ENCODE results near the gene GPC2.
A peak's percentile ranks its signal among the peaks of the same experiment; 100 is the strongest.

Gene GPC2

GRCh38 chr7:100157069-100157333, 20.2 kb downstream of the GPC2 start:
- Histone ChIP-seq H3K36me3 (ENCODE audit: control insufficient read depth, insufficient read depth, low read length) (peaks cover 47% of the 10 kb centered on the region), H3K9me3 (ENCODE audit: control insufficient read depth, insufficient read depth, low read depth, low read length) (no peaks in the 10 kb centered on the region), H3K4me1 (ENCODE audit: control insufficient read depth, insufficient read depth, low read length) (peaks cover 38% of the 10 kb centered on the region), H3K27me3 (ENCODE audit: control insufficient read depth, insufficient read depth, low read length) (no peaks in the 10 kb centered on the region), H3K27ac (ENCODE audit: low read depth, low read length) (peak overlapping the region; percentile 35; the same call in 1 of the 2 replicates), H3K9ac (ENCODE audit: low read length) (peak overlapping the region; percentile 35), H3K4me3 (ENCODE audit: low read depth, low read length) (peak overlapping the region; percentile 88)

- Histone ChIP-seq H3K4me3 (ENCODE audit: low read depth, low read length) (peak overlapping the region; percentile 88; the same call in 1 of the 2 replicates), H3K4me1 (ENCODE audit: control insufficient read depth, insufficient read depth, low read length) (peaks cover 38% of the 10 kb centered on the region), H3K9ac (ENCODE audit: low read length) (peak overlapping the region; percentile 35), H3K36me3 (ENCODE audit: control insufficient read depth, insufficient read depth, low read length) (peaks cover 52% of the 10 kb centered on the region), H3K27me3 (ENCODE audit: control insufficient read depth, insufficient read depth, low read length) (no peaks in the 10 kb centered on the region), H3K27ac (ENCODE audit: low read depth, low read length) (peak overlapping the region; percentile 35; the same call in 1 of the 2 replicates), H3K9me3 (ENCODE audit: control insufficient read depth, insufficient read depth, low read depth, low read length) (no peaks in the 10 kb centered on the region)
Observed at GRCh38 chr7:100156331-100157068, 20.7 kb downstream of the GPC2 start.

- Histone ChIP-seq H3K36me3 (ENCODE audit: control insufficient read depth, insufficient read depth, low read length) (peaks cover 52% of the 10 kb centered on the region), H3K4me3 (ENCODE audit: low read depth, low read length) (no peak overlapping the region), H3K27ac (ENCODE audit: low read depth, low read length) (no peak overlapping the region), H3K27me3 (ENCODE audit: control insufficient read depth, insufficient read depth, low read length) (no peaks in the 10 kb centered on the region), H3K9ac (ENCODE audit: low read length) (no peak overlapping the region), H3K9me3 (ENCODE audit: control insufficient read depth, insufficient read depth, low read depth, low read length) (no peaks in the 10 kb centered on the region), H3K4me1 (ENCODE audit: control insufficient read depth, insufficient read depth, low read length) (peaks cover 38% of the 10 kb centered on the region)
Observed at GRCh38 chr7:100155553-100156317, 21.4 kb downstream of the GPC2 start.

- H3K4me3 ChIP-seq (ENCODE audit: low read depth, low read length): no peak overlapping the region
- no peak overlapping the region for H3K9ac ChIP-seq (ENCODE audit: low read length)
- peaks cover 42% of the 10 kb centered on the region for H3K4me1 ChIP-seq (ENCODE audit: control insufficient read depth, insufficient read depth, low read length)
- H3K27me3 ChIP-seq (ENCODE audit: control insufficient read depth, insufficient read depth, low read length): no peaks in the 10 kb centered on the region
- no peak overlapping the region for H3K27ac ChIP-seq (ENCODE audit: low read depth, low read length)
- peaks cover 52% of the 10 kb centered on the region for H3K36me3 ChIP-seq (ENCODE audit: control insufficient read depth, insufficient read depth, low read length)
- H3K9me3 ChIP-seq (ENCODE audit: control insufficient read depth, insufficient read depth, low read depth, low read length): no peaks in the 10 kb centered on the region
Observed at GRCh38 chr7:100154651-100155491, 22.3 kb downstream of the GPC2 start.

GRCh38 chr7:100153708-100154535, 23.3 kb downstream of the GPC2 start:
- Histone ChIP-seq H3K4me1 (ENCODE audit: control insufficient read depth, insufficient read depth, low read length) (peaks cover 40% of the 10 kb centered on the region), H3K27me3 (ENCODE audit: control insufficient read depth, insufficient read depth, low read length) (no peaks in the 10 kb centered on the region), H3K4me3 (ENCODE audit: low read depth, low read length) (no peak overlapping the region), H3K9me3 (ENCODE audit: control insufficient read depth, insufficient read depth, low read depth, low read length) (no peaks in the 10 kb centered on the region), H3K36me3 (ENCODE audit: control insufficient read depth, insufficient read depth, low read length) (peaks cover 52% of the 10 kb centered on the region), H3K27ac (ENCODE audit: low read depth, low read length) (no peak overlapping the region), H3K9ac (ENCODE audit: low read length) (peak overlapping the region; percentile 34)

GRCh38 chr7:100152937-100153666, 24.1 kb downstream of the GPC2 start:
- no peak overlapping the region for H3K9ac ChIP-seq (ENCODE audit: low read length)
- no peak overlapping the region for H3K4me3 ChIP-seq (ENCODE audit: low read depth, low read length)
- peaks cover 42% of the 10 kb centered on the region for H3K4me1 ChIP-seq (ENCODE audit: control insufficient read depth, insufficient read depth, low read length)
- H3K36me3 ChIP-seq (ENCODE audit: control insufficient read depth, insufficient read depth, low read length): peaks cover 52% of the 10 kb centered on the region
- no peaks in the 10 kb centered on the region for H3K27me3 ChIP-seq (ENCODE audit: control insufficient read depth, insufficient read depth, low read length)
- H3K27ac ChIP-seq (ENCODE audit: low read depth, low read length): no peak overlapping the region
- no peaks in the 10 kb centered on the region for H3K9me3 ChIP-seq (ENCODE audit: control insufficient read depth, insufficient read depth, low read depth, low read length)

- no peaks in the 10 kb centered on the region for H3K27me3 ChIP-seq (ENCODE audit: control insufficient read depth, insufficient read depth, low read length)
- H3K4me1 ChIP-seq (ENCODE audit: control insufficient read depth, insufficient read depth, low read length): peaks cover 38% of the 10 kb centered on the region
- no peak overlapping the region for H3K9ac ChIP-seq (ENCODE audit: low read length)
- peaks cover 52% of the 10 kb centered on the region for H3K36me3 ChIP-seq (ENCODE audit: control insufficient read depth, insufficient read depth, low read length)
- no peak overlapping the region for H3K4me3 ChIP-seq (ENCODE audit: low read depth, low read length)
- no peaks in the 10 kb centered on the region for H3K9me3 ChIP-seq (ENCODE audit: control insufficient read depth, insufficient read depth, low read depth, low read length)
- H3K27ac ChIP-seq (ENCODE audit: low read depth, low read length): no peak overlapping the region
Observed at GRCh38 chr7:100152404-100152803, 24.8 kb downstream of the GPC2 start.

GRCh38 chr7:100148559-100149328, 28.4 kb downstream of the GPC2 start, which contains the start of gene LAMTOR4:
Gene LAMTOR4, plus strand, starts transcription at chr7:100148918. Its CDS starts 55 bp downstream, at chr7:100148973.
- Histone ChIP-seq H3K4me3 (ENCODE audit: low read depth, low read length) (peak within 1 kb of the TSS; percentile 97), H3K27me3 (ENCODE audit: control insufficient read depth, insufficient read depth, low read length) (no peaks in the 10 kb centered on the region), H3K9ac (ENCODE audit: low read length) (peak within 1 kb of the TSS; percentile 89), H3K9me3 (ENCODE audit: control insufficient read depth, insufficient read depth, low read depth, low read length) (no peaks in the 10 kb centered on the region), H3K4me1 (ENCODE audit: control insufficient read depth, insufficient read depth, low read length) (peaks cover 12% of the 10 kb centered on the region; the same call in 1 of the 2 replicates), H3K27ac (ENCODE audit: low read depth, low read length) (peak within 1 kb of the TSS; percentile 65; the same call in 1 of the 2 replicates), H3K36me3 (ENCODE audit: control insufficient read depth, insufficient read depth, low read length) (peaks cover 20% of the 10 kb centered on the region)

- Histone ChIP-seq H3K36me3 (ENCODE audit: control insufficient read depth, insufficient read depth, low read length) (peaks cover 14% of the 10 kb centered on the region), H3K9ac (ENCODE audit: low read length) (peak overlapping the region; percentile 43), H3K9me3 (ENCODE audit: control insufficient read depth, insufficient read depth, low read depth, low read length) (no peaks in the 10 kb centered on the region), H3K4me3 (ENCODE audit: low read depth, low read length) (peak overlapping the region; percentile 51), H3K4me1 (ENCODE audit: control insufficient read depth, insufficient read depth, low read length) (peaks cover 10% of the 10 kb centered on the region; the same call in 1 of the 2 replicates), H3K27ac (ENCODE audit: low read depth, low read length) (peak overlapping the region; percentile 37; the same call in 1 of the 2 replicates), H3K27me3 (ENCODE audit: control insufficient read depth, insufficient read depth, low read length) (no peaks in the 10 kb centered on the region)
Observed at GRCh38 chr7:100148225-100148558, 29.0 kb downstream of the GPC2 start.

Measured in HUES6 (cell line).